Pons (tissue), 1 donor: ENCODE measurements around the gene UNC13C.
"Not testable (repeated sequence)": the region's sequence is repeated elsewhere in the genome, so short reads cannot be mapped to it uniquely, and the experiment has no call there.

ENCODE experiments used
- DNase-seq: peaks from one replicate; pipeline ENCODE4 v3.0.0-alpha.2; 2016; ENCODE audit warnings: low spot score

The UNC13C gene

DNA sequence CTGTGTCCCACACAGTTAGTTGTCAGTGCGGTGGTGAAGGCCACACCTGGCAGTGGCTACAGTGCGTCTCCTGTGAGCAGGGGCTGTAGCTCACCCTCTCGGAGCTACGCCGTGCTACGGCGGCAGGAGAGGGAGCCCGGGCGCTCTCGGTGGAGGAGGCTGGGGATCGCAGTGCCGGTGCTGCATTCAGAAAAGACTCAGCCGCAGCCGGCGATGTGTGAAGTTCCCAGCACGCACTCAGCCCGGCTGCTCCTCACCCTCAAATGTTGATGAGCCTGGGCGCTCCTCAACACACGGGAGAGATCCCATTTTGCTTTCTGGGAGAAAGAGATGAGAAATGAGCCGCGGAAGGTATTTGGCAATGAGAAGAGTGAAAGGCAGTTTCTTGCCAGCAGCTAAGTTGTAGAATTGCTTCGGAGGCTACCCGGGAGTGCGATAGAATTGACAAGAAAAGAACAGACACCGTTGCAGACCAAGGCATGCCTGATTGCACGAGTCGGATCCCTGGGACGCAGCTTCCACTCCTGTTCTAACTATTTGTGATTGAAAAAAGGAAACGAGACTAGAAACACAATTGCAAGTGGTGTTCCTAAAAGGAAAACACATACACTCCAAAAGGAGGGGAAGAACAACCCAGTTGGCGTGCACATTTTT lies at the start of gene UNC13C:
Gene UNC13C, plus strand, starts transcription at position 189 of the 654 bp plus-strand sequence. CDS start 34,463 bp downstream, outside the sequence.
- DNase-seq, result no peak

DNA sequence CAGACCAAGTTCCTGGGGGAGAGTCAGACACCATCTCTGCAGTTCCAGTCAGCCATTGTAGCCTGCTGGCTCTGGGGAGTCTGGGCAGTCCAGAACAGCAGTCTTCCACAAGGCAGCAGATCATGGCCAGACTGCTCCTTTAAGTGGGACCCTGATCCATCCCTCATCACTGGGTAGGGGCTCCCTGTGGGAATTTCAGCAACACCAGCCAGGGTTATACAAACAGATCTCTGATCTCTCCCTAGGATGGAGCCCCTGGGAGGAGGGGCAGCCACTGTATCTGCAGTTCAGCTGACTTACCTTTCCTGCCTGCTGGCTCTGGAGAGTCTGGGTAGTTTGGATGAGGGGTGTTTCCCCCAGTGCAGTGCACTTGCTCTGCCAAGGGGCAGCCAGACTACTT lies 42.1 kb upstream of the UNC13C start:
- no peak for DNase-seq

DNA sequence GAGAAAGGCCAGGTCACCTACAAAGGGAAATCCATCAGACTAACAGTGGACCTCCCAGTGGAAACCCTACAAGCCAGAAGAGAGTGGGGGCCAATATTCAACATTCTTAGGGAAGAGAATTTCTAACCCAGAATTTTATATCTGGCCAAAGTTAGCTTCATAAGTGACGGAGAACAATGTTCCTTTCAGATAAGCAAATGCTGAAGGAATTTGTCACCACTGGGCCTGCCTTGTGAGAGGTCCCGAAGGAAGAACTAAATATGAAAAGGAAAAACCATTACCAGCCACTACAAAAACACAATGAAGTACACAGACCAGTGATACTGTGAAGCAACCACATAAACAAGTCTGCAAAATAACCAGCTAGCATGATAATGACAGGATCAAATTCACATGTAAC lies 40.6 kb upstream of the UNC13C start:
- not testable (repeated sequence) for DNase-seq

DNA sequence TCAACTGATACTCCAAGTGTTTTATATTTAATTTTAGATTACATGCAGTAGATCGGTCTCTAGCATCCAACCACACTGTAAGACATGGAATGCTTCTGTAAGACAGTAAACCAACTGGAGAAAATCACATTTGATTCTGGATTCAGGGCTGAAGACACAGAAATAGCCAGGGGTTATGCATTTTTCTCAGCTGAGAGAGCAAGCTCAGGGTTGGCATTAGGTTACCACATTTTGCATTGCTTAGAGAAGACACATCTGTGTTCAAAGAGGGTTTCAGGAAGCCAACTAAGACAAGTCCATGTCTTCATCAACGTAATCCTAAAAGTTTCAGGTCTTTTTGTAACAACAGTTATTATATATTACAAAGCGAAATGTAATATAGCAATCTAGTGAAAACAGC lies 27.7 kb upstream of the UNC13C start:
- no peak for DNase-seq

DNA sequence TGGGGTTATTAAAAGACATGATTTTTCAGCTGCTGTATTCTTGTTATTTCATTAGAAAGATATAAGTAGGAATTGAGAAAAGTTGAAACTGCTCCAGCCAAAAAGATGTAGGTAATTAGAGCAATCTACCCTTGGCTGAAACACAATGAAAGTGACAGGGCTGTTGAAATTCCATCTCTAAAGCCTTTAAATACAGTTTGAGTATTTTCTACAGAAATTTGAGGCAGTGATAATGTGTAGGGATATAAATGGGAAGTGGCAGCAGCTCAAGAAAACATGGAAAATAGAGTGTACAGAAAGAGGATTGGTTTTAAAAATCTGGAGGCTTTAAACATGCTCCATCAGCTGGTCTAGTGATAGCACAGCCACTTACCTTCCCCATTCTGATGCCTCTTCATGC lies 22.8 kb upstream of the UNC13C start:
- no peak for DNase-seq

DNA sequence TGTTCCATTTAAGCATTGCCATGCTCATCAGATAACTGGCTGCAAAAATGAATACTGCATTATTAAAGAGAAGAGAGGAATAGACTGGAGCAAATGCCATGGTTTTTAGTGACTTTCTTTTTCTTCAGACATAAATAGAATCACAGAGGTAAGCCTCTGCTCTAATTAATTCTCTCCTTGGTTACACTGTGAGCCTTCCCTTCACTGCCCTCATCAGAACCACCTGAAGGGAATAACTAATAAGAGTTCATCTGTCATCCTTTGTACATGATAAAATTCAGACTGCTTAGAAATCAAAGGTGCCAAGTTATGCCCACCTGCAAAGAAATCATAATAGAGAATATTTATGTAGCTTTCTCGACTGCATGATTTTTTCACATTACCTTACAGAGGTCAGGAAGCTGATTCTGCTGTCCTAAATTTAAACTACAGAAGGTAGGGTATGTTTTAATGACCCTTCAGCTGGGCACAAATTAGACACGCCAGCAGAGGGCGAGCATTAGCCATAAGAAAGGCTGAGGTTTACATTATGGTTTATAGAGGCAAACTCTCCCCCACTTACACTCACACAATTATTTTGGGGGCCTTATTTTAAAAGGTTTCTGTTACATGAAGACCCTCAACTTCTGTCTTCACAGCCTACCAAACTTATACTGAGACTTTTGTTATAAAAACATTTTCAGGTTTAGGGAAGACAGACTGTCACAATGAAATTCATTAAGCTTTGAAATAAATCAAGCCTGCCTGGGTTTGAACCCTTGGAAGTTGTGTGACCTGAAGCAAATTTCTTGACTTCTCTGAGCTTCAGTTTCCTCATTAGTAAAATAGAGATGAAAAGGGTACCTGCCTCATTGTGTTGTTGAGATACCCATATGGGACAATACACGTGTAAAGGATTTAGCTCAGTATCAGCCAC lies 15.3 kb upstream of the UNC13C start:
- no peak for DNase-seq

DNA sequence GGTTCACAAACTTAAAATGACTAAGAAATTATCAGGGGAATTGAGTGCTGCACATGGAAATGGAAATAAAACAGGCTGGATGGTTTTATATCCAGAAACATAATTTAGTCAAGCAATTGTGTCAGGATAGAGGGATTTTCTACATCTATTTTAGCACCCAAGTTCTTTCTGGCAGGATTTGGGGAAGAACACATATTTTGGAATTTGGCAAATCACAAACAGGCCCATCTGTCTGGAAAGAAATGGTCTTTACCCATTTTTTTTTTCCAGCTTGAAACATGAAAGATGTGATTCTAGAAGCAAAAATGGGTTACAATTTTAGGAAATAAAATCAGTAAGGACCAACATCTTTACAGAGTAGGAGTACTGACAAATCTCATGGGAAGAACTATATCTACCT lies 14.4 kb upstream of the UNC13C start:
- DNase-seq, result no peak

DNA sequence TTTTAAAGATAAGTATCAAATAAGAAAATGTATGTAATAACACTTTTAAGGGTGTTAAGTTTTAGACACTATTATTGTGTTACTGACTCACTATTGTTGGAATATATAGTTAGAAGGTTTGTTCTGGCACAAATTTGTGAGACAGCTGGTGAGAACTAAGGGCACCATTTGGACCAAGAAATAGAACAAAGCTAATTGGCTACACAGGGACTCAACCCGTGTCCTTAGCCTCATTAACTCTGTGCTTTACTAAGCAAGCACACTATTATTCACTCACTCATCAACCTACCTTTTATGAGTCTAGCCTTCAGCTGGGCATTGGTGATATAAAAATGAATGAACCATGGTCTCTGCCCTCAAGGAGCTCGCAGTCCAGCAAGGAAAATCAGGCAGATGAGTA lies 4.1 kb upstream of the UNC13C start:
- no peak for DNase-seq

DNA sequence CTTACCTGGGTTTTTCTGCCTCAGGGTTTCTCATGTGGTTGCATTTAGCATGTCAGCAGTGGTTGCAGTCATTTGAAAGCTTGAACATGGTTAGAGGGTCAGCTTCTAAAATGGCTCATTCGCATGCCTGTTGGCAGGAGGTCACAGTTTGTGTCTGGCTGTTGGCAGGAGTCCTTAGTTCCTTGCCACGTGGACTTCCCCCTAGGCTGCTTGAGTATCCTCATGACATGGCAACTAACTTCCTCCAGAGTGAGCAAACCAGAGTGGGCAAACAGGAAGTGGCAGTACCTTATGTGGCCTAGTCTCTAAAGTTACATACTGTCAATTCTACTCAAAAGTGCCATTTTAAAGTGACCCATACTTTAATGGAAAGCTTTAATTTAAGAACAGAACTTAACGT lies 3.4 kb upstream of the UNC13C start:
- DNase-seq, result no peak

DNA sequence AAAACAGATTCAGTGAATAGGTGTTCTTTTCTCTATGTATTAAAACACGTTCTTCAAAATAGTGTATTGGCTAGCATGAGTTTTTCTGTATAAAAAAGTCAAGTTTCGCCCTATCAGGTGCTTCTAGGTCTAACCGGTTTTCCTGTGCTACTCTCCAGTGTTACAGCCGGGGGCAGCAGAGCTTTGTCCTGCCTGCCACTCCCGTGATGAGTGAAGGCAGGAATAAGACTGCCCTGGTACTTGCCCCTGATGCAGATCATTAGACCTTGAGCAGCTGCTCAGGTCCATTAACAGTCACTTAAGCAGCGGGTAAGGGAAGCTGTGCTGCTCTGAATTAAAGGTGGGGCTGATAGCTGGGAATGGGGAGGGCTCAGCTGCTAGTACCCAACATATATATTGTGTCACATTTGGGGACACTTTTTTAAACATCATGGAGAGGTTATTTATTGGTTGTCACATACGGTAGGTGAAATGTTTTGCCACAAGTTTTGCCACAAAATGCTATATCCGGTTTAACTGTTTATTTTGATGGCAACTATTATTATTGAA lies 1.3 kb upstream of the UNC13C start:
- no peak for DNase-seq

DNA sequence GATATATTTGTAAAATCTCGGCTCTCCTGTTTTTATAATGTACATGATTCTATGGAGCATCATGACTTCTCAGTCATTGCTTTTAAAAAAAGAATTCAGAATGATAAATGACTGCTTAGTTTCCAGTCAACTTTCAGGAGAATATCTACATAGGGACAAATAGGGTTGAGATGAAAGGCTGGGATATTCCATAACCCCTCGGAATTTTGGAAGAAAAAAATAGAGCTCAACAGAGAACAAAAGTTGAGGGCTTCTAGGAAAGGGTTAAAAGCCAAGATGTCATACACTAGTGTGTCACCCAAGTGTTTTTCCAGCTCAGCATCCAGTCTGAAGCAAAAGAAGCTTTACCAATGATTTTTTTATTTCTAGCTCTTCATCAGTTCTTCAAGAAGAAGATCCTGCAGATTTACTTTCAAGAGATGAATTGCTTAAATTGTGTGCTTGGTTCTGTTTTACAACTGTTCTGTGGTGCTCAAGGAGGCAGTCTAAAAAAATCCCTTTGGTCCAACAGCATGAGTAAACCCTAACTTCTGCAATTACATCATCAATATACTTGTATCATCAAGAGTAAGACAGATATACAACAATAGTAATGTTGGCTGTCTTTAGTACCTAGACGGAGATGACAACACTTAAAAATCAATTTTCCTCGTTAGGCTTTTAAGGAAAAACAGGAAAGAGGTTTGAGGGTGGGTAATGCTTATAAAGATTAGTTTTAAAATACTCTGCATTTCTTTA lies 979 bp downstream of the UNC13C start:
- DNase-seq, result no peak

DNA sequence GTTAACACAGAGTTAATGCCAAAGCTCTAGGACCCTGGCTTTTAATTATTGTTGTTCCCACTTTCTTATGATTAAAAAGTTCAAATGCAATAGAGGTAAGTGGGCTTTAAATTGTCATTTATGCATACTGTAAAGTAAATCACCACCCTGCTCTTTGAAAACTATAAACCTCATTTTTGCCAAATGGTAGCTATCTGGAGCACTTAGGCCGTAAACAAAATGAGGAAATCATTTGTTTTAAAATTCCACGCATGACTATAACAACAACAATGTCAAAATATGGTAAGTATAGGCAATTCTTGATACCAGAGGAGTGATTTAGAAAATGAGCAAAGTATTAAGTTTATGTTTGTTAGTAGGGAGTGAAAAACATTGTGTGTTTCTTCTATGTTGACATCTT lies 1.8 kb downstream of the UNC13C start:
- no peak for DNase-seq

DNA sequence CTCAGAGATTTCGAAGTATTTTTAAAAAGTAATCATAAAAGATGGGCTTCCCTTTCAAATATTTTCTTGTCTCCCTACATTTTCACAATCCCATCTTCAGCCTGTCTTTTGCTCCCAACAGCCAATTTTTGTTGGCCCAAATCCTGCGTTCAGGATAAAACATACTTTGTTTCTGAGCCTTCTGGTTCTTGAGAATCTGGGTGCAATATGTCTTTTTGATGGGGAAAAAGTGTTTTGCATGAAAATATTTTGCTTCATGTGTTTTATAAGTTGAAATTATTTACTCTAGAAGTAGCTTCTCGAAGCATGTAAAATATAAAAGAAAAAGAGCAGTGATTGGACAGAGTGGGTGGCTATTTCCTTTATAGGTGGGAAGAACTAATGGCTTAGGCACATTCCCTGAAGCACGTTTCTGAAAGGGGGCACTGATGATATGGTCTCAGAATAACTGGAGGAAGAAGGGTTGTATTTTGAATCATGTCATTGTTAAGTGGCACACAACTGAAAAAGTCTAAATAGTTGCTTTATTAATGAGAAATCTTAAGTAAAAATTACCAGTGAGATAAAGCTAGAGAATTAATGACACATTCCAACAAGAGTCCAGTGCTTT lies 3.9 kb downstream of the UNC13C start:
- DNase-seq, result no peak

DNA sequence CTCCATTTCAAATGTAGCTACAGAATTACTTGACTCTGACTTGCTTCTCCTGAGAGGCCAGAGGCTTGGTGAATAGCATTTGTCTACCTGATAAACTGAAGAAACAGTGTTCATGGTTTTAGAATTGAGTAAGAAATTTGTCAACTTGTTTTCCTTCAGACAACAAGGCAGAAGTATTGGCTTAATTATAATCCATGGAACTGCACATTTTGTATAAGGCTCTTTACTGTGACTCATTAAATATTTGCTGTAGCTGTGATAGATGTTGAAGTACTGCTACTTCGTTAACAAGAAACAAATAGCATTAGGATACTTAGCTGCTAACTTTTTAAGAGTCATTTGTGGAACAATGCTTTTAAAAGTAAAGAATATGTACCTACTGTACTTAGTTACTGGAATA lies 4.6 kb downstream of the UNC13C start:
- no peak for DNase-seq

DNA sequence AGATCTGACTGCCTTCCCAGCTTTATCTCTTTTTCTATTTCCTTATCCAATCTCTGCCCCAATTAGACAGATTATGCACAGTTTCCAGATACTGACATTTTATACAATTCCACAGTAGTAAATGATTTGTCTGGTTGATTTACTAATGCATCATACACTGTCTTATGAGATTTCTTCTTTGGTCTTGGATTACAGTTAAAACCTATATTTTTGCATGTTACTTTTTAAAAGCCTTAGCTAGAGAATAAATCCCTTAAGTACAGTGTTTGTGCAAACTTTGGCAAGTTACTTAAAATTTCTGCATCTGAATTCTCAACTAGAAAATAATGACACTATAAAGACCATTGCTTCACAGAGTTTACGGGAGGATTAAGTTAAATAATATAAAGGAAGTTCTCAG lies 6.0 kb downstream of the UNC13C start:
- DNase-seq, result no peak

DNA sequence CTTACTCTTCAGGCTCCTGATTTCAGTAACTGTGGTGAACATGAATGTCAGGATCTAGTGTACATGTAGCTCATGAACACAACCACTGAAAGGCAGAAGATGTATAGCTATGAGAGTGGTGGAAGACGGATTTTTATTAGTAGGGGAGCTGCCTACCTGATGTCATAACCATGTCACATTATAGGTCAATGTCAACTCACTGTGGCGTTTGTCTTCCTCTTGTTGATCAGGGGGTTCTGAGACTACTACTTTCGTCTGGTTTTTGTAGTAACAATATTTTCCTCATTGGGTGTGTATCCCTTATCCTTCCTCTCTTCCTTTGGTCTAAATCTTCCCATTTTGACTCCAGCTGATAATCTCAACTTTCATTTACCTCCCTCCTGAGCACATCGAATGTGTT lies 7.3 kb downstream of the UNC13C start:
- DNase-seq, result no peak

DNA sequence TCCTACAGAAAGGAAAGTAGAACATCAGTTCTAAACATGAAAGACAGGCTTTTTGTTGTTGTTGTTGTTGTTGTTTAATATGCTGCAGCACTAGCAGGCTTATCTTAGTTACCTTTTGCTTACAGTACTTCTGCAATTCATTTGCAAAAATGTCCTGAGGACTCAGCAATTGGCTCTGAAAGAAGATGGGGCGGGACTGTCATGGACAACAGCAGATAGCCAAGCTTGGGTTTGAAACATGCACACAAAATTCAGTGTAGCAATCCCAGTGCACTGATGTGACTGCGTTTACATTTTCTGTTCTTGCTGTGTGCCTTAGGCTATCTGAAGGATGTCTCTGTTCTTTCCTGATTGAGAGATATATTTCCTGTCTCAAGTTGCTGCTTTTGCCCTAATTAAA lies 9.2 kb downstream of the UNC13C start:
- no peak for DNase-seq

DNA sequence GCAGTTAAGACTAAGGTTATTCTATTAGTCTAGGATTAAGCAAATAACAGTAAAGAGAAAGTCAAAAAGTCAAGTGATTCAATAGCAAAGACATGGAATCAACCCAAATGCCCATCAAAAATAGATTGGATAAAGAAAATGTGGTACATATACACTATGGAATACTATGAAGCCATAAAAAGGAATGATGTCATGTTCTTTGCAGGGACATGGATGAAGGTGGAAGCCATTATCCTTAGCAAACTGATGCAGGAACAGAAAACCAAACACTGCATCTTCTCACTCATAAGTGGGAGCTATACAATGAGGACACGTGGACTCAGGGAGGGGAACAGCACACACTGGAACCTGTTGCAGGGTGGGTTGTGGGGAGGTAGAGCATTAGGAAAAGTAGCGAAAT lies 29.0 kb downstream of the UNC13C start:
- no peak for DNase-seq

DNA sequence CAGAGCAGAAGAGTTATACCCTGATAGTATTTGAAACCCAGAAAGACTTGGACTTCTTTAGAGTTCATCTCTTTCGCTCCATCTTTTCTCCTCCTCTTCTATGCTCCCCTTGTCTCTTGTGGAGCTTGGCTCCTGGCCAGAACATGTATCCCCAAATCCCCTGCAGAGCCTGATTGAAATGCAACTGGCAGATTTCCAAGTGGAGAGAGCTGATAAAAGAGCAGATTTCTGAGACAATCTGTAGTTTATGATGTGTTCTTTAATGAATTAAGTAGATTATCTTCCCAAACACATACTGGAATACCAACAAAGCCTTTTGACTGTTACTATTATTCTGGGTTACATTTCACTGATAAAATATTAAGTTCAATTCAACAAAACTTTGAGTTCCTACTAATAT lies 33.4 kb downstream of the UNC13C start:
- DNase-seq, result no peak

DNA sequence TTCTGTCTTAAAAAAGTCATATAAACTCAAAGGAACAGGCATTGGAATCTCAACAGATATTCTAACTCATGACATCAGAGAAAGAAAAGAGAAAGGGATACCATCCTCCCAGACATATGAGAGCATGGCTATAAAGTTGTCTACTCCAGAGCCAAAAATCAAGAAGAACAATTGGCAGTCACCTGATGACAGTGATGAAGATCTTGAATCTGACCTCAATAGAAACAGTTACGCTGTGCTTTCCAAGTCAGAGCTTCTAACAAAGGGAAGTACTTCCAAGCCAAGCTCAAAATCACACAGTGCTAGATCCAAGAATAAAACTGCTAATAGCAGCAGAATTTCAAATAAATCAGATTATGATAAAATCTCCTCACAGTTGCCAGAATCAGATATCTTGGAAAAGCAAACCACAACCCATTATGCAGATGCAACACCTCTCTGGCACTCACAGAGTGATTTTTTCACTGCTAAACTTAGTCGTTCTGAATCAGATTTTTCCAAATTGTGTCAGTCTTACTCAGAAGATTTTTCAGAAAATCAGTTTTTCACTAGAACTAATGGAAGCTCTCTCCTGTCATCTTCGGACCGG lies 35.9 kb downstream of the UNC13C start:
- DNase-seq, result no peak

DNA sequence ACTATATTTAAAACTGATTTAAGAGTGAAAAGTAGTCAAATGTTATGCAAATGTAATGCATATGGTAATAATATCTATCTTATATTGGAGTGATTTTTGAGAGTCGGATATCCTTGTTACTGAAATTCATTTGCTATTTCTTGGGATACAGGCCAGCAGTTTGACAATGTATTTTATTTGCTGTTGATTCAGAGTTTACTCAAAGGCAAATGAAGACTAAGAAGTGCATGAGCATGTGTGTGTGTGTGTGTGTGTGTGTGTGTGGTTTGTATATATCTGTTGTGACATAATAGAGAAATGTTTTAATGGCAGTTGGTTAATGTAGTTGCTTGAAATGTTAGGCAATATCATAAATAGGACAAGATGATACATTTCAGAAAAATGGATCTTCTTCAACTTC lies 39.0 kb downstream of the UNC13C start:
- no peak for DNase-seq

DNA sequence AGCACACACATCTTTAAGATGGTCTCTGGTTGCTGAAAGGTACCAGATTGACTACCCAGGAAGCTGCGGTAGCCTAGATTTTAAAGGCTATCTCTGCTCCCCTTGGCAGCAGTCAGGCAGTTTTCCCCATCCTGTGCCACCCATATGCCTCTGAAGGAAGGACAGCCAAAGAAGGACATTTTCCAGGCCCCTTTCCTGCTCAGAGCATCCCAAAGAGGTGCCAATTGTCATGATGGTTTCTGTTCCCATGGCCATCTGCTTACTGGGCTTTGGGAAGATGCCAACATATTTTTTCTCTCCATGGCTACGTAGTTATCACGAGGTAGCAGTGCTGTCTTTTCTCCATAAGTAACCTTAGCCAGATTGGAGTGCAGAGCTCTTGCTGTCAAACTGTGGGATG lies 39.7 kb downstream of the UNC13C start:
- peak; percentile 34 for DNase-seq
